Umbilical cord (tissue), 2 donors: ENCODE results near the gene ZFYVE21. TPM values are rescaled to one million over a fixed set of nuclear protein-coding genes. Genes with fewer than 3 reads are reported as not detected.
A peak's percentile ranks its signal among the peaks of the same experiment; 100 is the strongest.

Source experiments
- DNase-seq: peaks from one replicate; pipeline ENCODE4 v3.0.0-alpha.2; 2015; ENCODE audit warnings: low spot score
- total RNA-seq: library from RNA; depleted of rRNA; stranded (reverse); fragments of >200 nt; gene quantifications from one replicate; pipeline ENCODE4 v1.2.3, GENCODE V29; 2014; ENCODE audit warnings: low replicate concordance; ENCODE audit not compliant: insufficient read depth

Gene ZFYVE21
- total RNA-seq, 1 donor from 2014 or later = 55.6 TPM

GRCh38 chr14:103692159-103692558 is 23.5 kb upstream of the ZFYVE21 start:
- no peak for DNase-seq

- DNase-seq = no peak
Observed at GRCh38 chr14:103692871-103693270, 22.7 kb upstream of the ZFYVE21 start.

- DNase-seq = no peak
Observed at GRCh38 chr14:103693515-103693914, 22.1 kb upstream of the ZFYVE21 start.

GRCh38 chr14:103694572-103695026 is 21.0 kb upstream of the ZFYVE21 start:
- DNase-seq = no peak

- no peak for DNase-seq
Observed at GRCh38 chr14:103695296-103696069, 20.1 kb upstream of the ZFYVE21 start.

- no peak for DNase-seq
Observed at GRCh38 chr14:103696070-103696402, 19.6 kb upstream of the ZFYVE21 start.

- peak; percentile 79 for DNase-seq
Observed at GRCh38 chr14:103696466-103697071, 19.0 kb upstream of the ZFYVE21 start.

- no peak for DNase-seq
Observed at GRCh38 chr14:103697206-103697602, 18.4 kb upstream of the ZFYVE21 start.

- no peak for DNase-seq
Observed at GRCh38 chr14:103697603-103698379, 17.8 kb upstream of the ZFYVE21 start.

- DNase-seq = no peak
Observed at GRCh38 chr14:103698380-103699260, 17.0 kb upstream of the ZFYVE21 start.

GRCh38 chr14:103699261-103699661 is 16.3 kb upstream of the ZFYVE21 start:
- DNase-seq = no peak

GRCh38 chr14:103699901-103700752 is 15.5 kb upstream of the ZFYVE21 start:
- no peak for DNase-seq

GRCh38 chr14:103700753-103701490 is 14.7 kb upstream of the ZFYVE21 start:
- DNase-seq = no peak

- no peak for DNase-seq
Observed at GRCh38 chr14:103702095-103702494, 13.5 kb upstream of the ZFYVE21 start.

GRCh38 chr14:103702497-103703432 is 12.8 kb upstream of the ZFYVE21 start:
- DNase-seq = no peak

- no peak for DNase-seq
Observed at GRCh38 chr14:103703433-103704385, 11.9 kb upstream of the ZFYVE21 start.

- no peak for DNase-seq
Observed at GRCh38 chr14:103704708-103705107, 10.9 kb upstream of the ZFYVE21 start.

- DNase-seq = peak; percentile 67
Observed at GRCh38 chr14:103705118-103705503, 10.5 kb upstream of the ZFYVE21 start.
